Thyroid gland (tissue), 4 donors: ENCODE data around the gene FGFBP2.

Source experiments
- POLR2A ChIP-seq, 2 donors: fragments of 450-650 bp; IDR thresholded peaks; one replicate each; pipeline ENCODE4 v1.6.1; 2017; ENCODE audit warnings: antibody characterized with exemption in 2 of 2, mild to moderate bottlenecking in 2 of 2, moderate library complexity in 1 of 2
- TF ChIP-seq, protein P1 (sequence below), 6 experiments: fragments of 200-600 bp in 3 of 6; fragments of 450-650 bp in 3 of 6; sonication (generic) in 3 of 6; IDR thresholded peaks; one replicate each; pipeline ENCODE4 v1.5.1; 2016 to 2019; ENCODE audit warnings: antibody characterized with exemption in 6 of 6, mild to moderate bottlenecking in 2 of 6, inconsistent platforms in 1 of 6, moderate library complexity in 1 of 6

DNA sequence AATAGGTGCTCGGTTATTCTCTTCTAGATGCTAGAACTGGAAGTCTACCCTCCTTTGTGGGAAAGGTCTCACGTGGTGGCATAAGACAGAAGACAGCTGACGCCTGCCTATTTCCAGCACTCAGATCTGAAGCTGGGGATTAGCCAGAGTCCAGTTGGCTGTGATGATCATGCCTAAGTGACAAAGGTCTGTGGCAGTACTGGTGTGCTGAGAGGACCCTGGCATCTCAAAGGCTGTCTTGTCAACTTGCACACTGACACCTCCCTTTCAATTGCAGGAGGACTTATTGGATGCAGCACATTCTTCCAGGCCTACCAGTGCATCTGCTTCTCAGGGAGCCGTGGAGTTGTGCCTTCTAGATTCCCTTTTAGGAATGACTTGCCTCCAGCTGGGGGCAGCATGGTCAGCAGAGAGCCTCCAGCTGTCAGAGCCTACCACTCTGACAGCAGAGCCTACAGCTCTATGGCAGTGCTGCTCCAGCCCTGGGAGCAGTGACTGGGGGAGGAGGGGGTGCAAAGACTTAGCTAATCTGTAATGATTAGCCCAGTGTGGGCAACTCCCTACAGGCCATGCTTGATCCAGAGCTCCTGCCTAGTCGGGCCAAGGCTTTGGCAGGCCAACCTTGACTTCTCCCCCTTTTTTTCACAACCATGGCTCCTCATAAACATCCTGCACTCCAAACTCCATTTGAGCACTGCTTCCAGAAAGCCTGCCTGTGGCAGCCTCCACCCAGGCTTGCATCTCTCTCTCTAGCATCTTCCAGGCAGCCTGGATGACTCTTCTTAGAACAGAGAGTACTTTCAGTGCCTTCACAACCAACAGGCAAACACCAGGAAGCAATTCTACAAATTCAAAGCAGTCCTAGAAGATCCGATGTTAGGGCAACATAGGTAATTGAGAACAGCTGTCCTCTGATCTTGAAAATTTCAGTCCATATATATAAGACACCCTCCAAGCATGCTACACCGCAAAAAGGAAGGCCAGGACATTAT lies 13.8 kb upstream of the FGFBP2 start:
- TF ChIP-seq, protein P1, sequence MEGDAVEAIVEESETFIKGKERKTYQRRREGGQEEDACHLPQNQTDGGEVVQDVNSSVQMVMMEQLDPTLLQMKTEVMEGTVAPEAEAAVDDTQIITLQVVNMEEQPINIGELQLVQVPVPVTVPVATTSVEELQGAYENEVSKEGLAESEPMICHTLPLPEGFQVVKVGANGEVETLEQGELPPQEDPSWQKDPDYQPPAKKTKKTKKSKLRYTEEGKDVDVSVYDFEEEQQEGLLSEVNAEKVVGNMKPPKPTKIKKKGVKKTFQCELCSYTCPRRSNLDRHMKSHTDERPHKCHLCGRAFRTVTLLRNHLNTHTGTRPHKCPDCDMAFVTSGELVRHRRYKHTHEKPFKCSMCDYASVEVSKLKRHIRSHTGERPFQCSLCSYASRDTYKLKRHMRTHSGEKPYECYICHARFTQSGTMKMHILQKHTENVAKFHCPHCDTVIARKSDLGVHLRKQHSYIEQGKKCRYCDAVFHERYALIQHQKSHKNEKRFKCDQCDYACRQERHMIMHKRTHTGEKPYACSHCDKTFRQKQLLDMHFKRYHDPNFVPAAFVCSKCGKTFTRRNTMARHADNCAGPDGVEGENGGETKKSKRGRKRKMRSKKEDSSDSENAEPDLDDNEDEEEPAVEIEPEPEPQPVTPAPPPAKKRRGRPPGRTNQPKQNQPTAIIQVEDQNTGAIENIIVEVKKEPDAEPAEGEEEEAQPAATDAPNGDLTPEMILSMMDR (IDR thresholded peaks at IDR 0.05) = no peak
- no peak for TF ChIP-seq POLR2A (IDR thresholded peaks at IDR 0.05)
